Hematopoietic multipotent progenitor cell treated with erythropoietin and hydrocortisone succinate and interleukin-3 and kit ligand, for 8 days (in vitro differentiated cells): ENCODE data around the gene GNG12.
A peak's percentile ranks its signal among the peaks of the same experiment; 100 is the strongest.

Experiments used
- DNase-seq: peaks from one replicate; pipeline ENCODE4 v3.0.0-alpha.2; 2015

The GNG12 gene

GRCh38 chr1:67726224-67726623, 107.0 kb downstream of the GNG12 start:
- no peak for DNase-seq

DNA sequence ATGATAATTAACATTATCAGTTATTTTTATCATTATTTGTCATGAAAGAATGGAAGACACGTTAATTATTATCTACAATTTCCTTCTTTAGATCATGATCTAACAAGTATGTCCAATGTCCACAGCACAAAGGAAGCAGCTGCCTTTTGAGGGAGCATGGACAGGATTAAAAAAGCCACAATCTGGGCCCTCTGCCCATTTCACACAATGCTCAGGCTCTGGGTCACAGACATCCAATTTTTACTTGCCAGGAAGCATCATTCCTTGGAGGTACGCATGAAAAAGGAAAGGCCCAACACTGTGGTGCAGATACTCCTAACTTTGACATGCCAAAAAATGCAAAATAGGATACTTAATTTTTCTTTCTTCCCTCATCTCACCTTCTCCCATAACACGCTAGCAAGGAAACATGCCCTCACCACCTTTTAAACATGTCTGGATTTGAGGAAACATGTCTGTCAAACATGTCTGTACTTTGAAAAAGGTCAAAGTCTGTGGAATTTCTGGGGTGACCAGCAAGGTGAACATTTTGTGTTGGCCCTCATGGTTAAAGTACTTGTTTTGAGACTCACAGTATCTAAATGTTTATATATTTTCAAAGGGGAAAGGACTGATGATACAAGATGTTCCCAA, 108.2 kb downstream of the GNG12 start:
- peak; percentile 46 for DNase-seq

- DNase-seq: peak; percentile 61
Observed at GRCh38 chr1:67723620-67724019, 109.6 kb downstream of the GNG12 start.

- DNase-seq: no peak
Observed at GRCh38 chr1:67723126-67723525, 110.1 kb downstream of the GNG12 start.

DNA sequence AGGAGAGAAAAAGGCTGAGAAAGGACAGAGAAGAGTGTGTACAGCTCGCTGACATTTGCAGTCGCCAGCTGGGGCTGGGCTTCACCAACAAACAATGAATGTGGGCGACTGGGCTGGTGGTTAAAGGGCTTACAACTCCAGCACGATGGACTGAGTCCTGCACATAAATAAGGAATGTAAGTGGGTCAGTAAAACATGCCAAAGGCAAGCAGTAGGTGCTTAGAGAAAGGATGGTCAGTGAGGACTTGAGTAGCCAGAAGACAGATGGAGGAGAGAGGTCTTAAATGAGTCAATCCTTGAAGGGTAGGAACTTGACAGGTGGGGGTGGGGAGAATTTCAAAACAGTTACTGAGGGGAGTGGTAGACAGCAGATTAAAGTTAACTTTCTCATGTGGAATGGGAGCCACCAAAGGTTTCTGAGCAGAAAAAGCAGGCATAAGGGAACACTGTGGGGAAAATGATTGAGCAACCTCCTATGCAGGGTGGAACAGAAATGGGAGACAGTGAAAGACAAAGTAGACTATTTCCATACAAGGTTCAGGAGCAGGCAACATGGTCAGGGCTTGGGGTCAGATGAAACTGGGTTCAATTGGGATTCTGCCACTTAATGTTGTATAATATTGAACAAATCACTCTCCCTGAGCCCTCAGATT, 110.8 kb downstream of the GNG12 start:
- no peak for DNase-seq

- DNase-seq: no peak
Observed at GRCh38 chr1:67721650-67722291, 111.5 kb downstream of the GNG12 start.

DNA sequence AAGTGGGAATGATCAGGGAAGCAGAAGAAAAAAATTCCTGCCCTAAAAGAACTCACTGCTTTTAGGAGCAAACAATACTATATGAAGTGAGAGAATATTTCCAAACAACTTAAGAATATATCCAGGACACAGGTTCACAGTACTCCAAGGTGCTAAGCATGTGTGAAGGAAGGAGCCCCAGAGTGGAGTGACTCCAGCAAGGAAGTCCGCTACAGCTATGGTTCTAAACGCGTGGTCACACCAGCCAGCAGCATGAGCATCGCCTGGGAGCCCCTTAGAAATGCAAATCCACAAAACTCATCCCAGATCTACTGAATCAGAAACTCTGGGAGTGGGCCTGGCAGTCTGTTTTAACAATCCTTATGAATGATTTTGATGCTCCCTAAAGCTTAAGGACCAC, 112.2 kb downstream of the GNG12 start:
- DNase-seq: no peak

- no peak for DNase-seq
Observed at GRCh38 chr1:67719329-67720196, 113.7 kb downstream of the GNG12 start.

DNA sequence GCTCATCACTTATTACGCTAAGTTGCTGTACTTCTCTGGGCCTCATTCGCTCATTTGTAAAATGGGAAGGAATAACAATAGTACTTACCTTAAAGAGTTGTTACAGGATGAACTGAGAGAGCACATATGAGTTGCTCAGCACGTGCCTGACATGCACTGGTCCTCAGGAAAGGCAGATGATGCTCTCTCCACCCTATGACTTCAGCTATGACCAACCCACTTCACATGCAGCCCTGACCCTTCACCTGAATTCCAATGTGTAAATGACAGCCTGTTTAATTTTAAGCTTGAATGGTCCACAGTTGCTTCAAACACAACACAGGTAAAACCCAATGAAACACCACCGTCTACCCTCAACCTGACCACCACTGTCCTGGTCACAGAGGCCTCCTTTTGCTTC, 115.4 kb downstream of the GNG12 start:
- DNase-seq: no peak

DNA sequence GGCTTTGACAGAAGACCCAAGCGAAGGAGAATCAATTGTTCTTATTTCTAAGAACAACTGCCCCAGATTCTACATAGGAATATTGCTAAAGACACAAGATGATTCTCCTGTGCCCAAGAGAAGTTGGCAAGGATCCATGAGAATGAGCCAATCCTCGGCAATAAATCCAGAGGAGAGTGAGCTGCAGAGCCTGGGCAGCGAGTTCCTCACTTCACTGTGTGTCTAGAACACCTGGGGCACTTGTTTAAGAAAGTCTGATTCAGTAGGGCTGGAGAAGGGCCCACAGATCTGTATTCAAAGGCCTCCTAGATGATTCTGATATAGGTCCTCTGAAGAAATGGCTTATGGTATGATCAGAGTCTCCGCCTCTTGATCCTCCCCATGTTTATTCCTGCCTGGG, 116.5 kb downstream of the GNG12 start:
- no peak for DNase-seq

DNA sequence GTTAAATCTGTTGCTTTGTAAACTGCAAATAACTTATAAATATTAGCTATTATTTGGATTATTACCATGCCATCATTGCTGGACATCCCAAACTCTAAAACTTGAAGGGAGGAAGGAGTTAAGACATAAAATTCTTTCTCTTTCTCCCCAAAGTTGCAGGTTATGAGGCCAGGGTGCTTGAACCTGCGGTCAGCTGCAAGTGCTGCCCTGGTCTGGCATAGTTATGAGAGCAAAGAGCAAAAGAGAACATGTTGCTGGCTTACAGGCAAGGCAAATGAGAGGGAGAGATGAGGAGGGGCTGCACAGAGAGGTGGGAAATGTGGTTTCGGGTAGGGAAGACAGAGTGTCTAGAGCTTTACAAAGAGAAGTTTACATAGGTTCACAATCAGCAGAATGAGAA, 117.4 kb downstream of the GNG12 start:
- no peak for DNase-seq

GRCh38 chr1:67713057-67713846, 120.0 kb downstream of the GNG12 start:
- peak; percentile 77 for DNase-seq

DNA sequence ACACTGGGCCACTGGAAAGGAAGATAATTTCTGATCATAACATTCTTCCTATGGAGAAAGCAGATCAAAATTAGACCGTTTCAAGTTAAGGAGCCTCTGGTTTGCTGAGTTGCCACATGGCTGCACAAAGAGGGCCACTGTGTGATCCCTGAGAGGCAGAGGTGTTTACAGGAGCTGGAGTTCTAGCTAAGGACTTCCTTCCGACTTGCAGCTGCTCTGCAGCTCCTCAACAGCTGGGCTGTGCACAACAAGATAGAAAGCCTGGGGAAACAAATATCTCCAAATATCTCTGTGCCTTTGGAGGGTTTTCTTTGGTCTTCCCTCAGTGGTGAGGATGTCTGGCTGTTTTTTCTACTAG, 121.4 kb downstream of the GNG12 start:
- DNase-seq: no peak

- peak; percentile 91 for DNase-seq
Observed at GRCh38 chr1:67711158-67711854, 122.0 kb downstream of the GNG12 start.

DNA sequence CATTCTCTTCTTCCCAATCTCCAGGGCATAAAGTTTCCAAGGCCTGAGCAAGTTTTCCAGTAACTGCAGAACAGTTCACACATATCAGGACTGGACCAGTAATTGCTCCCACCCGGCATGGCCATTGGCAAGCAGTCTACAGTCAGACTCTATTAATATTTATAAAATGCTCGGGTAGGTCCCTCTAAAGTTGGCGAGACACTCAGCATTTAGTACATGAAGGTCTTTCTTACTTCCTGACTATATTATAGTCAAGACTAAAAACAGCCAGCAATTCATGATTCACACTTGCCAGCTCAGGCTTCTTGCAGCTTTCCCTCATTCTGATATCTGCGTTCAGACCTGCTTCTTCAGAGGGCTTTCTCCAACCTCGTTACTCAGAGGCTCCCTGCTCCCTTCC, 122.8 kb downstream of the GNG12 start:
- no peak for DNase-seq

GRCh38 chr1:67708606-67709005, 124.7 kb downstream of the GNG12 start:
- no peak for DNase-seq

DNA sequence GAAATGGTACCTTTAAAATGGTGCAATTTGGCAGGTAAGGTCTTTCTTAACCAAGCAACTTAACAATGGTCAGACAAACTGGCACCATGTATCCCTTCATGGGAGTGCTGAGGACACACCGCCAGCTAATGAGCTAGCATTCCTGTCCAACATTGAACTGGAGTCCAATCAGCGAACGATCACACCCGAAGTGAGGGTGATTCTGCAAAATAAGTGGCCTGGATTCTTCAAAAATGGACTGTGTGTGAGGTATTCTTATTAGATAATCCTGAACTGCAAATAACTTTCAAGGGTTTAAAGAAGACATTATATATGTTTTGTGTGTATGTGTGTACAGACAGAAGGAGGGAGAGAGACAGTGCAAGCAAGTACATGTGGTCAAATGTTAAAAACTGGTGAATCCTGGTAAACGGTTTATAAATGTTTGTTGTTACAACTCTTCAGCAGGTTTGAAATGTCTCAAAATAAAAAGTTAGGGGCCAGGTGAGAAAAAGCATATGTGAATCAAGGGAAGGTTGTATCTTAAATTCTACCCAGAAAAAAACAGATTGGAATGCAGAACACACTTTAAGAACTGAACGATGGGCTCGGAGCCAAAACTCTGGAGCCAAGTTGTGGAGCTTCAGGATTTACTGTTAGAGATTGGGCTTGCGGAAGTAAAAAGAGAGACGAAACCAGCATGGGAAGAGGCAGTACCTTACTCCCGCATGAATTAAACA, 127.4 kb downstream of the GNG12 start:
- no peak for DNase-seq

DNA sequence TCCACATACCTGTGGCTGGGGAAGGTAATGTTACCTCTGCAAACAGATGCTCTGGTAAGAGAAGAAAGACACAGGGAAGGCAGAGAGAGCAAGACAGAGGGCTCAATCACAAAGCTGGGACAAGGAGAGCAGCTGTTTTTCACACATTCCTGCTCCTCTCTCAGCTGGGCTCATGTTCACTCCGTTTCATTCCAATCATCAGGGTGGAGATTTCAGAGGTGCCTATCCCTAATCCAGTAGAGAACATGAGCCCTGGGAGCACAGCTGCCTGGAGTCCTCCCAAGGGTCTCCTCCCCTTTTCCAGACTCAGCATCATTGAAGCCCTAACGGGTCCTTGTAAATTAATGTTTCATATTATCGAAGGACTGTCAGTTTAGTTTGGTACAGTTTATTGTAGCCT, 128.9 kb downstream of the GNG12 start:
- no peak for DNase-seq

GRCh38 chr1:67701876-67702275, 131.4 kb downstream of the GNG12 start:
- no peak for DNase-seq

GRCh38 chr1:67700692-67701410, 132.4 kb downstream of the GNG12 start:
- peak; percentile 72 for DNase-seq

DNA sequence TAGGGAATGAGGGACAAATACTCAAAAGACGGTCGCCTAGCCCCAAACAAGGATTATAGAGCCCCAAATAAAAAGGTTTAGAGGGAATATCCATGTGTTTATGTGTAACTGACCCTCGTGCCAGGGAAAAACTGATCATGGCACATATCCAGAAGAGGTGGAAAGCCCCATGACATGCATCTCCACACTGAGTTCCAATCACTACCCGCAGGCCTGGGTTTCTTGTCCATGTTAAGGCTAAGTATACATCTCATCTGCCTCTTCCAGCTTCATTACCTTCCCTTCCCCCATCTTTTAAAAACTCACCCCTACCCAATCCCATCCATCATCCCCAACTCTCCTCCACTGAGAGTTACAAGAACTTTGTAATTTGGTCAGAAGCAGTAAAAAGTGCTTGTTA, 133.0 kb downstream of the GNG12 start:
- DNase-seq: no peak
